ENCODE measurements around the gene KIAA1671.

DNA sequence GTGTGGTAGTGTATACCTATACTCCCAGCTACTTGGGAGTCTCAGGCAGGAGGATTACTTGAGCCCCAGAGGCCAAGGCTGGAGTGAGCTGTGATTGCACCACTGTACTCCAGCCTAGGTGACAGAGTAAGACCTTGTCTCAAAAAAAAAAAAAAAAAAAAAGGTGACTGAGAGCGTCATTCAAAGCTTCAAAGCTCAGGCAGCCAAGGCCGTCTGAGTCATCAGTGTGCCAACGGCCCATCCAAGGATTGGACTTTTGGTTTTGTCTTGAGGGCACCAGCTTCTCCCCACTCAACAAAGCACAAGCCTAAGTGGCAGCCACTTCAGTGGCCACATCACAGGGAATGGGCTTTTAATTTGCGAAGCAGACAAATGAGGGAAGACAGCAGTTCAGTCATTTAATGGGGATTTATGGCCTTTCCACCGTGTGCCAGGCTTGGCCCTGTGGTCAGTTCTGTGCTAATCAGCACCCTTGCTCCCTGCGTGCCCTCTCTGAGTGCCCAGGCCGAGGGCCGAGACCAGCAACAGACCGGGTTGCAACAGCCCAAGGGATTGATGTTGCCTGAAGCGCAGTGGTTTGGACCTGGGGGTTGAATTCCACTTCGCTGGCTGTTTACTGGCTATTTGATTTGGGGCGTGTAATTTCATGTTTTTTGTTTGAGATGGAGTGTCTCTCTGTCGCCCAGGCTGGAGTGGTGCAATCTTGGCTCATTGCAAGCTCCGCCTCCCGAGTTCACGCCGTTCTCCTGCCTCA is 216.9 kb downstream of the KIAA1671 start:
- no peak for TF ChIP-seq EZH2 (IDR thresholded peaks at IDR 0.05; ENCODE audit: borderline replicate concordance, insufficient read depth, low read depth, low read length, poor library complexity, severe bottlenecking)
- TF ChIP-seq, protein P1, sequence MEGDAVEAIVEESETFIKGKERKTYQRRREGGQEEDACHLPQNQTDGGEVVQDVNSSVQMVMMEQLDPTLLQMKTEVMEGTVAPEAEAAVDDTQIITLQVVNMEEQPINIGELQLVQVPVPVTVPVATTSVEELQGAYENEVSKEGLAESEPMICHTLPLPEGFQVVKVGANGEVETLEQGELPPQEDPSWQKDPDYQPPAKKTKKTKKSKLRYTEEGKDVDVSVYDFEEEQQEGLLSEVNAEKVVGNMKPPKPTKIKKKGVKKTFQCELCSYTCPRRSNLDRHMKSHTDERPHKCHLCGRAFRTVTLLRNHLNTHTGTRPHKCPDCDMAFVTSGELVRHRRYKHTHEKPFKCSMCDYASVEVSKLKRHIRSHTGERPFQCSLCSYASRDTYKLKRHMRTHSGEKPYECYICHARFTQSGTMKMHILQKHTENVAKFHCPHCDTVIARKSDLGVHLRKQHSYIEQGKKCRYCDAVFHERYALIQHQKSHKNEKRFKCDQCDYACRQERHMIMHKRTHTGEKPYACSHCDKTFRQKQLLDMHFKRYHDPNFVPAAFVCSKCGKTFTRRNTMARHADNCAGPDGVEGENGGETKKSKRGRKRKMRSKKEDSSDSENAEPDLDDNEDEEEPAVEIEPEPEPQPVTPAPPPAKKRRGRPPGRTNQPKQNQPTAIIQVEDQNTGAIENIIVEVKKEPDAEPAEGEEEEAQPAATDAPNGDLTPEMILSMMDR (IDR thresholded peaks at IDR 0.05), result no peak
